Cardiac muscle cell (in vitro differentiated cells and primary cell): ENCODE measurements around the gene TNS1. TPM values are rescaled to one million over a fixed set of nuclear protein-coding genes. Genes with fewer than 3 reads are reported as not detected.

Experiments used
- DNase-seq, 2 donors: peaks; one replicate each; pipeline versions ENCODE4 v3.0.0 to v3.0.0-alpha.2; 2010 to 2017; ENCODE audit warnings: low read depth in 1 of 2, low spot score in 1 of 2
- H3K27ac ChIP-seq: fragments of 200-600 bp; sonication (generic); 2 replicates; pipeline ENCODE4 v1.5.1; 2016
- H3K27me3 ChIP-seq: fragments of 200-600 bp; sonication (generic); 2 replicates; pipeline ENCODE4 v1.6.0; 2016; ENCODE audit warnings: control low read depth
- H3K36me3 ChIP-seq: fragments of 200-600 bp; sonication (generic); 2 replicates; pipeline ENCODE4 v1.5.1; 2016; ENCODE audit warnings: control low read depth
- H3K4me1 ChIP-seq: fragments of 200-600 bp; sonication (generic); 2 replicates; pipeline ENCODE4 v1.8.1; 2017; ENCODE audit warnings: low read depth, mild to moderate bottlenecking, mixed run types
- H3K4me3 ChIP-seq: fragments of 200-600 bp; sonication (generic); 2 replicates; pipeline ENCODE4 v1.5.1; 2016; ENCODE audit warnings: mild to moderate bottlenecking
- H3K9me3 ChIP-seq: fragments of 200-600 bp; sonication (generic); 2 replicates; pipeline ENCODE4 v1.5.1; 2017; ENCODE audit warnings: low read depth, mild to moderate bottlenecking, control low read depth
- CTCF ChIP-seq: IDR thresholded peaks from 2 replicates; pipeline ENCODE4 v1.5.1; 2012; ENCODE audit warnings: low read depth, mild to moderate bottlenecking, low read length
- polyA plus RNA-seq: library from polyadenylated mRNA; unstranded; fragments of >200 nt; fragmentation: Nextera tagmentation; extraction: Ambion mirVana; gene quantifications from 2 replicates; pipeline ENCODE4 v1.2.1, GENCODE V29; 2016
- total RNA-seq: library from RNA; depleted of rRNA; stranded (reverse); fragments of >200 nt; gene quantifications from 2 replicates; pipeline ENCODE4 v1.2.3, GENCODE V29; 2016

The TNS1 gene
- total and polyA plus RNA-seq, 2 experiments from 2014 or later: 16.7 to 44.3 TPM

- no peak for TF ChIP-seq CTCF
- H3K4me3 ChIP-seq: no peak overlapping the region
- H3K9me3 ChIP-seq: no peaks in the 10 kb centered on the region
- H3K27me3 ChIP-seq: peaks cover 44% of the 10 kb centered on the region
- H3K27ac ChIP-seq: no peak overlapping the region
- peaks cover 7% of the 10 kb centered on the region for H3K4me1 ChIP-seq
- H3K36me3 ChIP-seq: peaks cover under 1% of the 10 kb centered on the region
- DNase-seq: no peak
Measured at GRCh38 chr2:217832115-217832514, 170.7 kb downstream of the TNS1 start.

GRCh38 chr2:217831306-217831705 lies 171.5 kb downstream of the TNS1 start:
- TF ChIP-seq CTCF: no peak
- H3K27me3 ChIP-seq: peaks cover 49% of the 10 kb centered on the region
- DNase-seq: no peak
- H3K9me3 ChIP-seq: no peaks in the 10 kb centered on the region
- H3K4me1 ChIP-seq: no peaks in the 10 kb centered on the region
- H3K36me3 ChIP-seq: peaks cover 3% of the 10 kb centered on the region
- no peak overlapping the region for H3K27ac ChIP-seq
- no peak overlapping the region for H3K4me3 ChIP-seq

GRCh38 chr2:217830807-217831206 lies 172.0 kb downstream of the TNS1 start:
- no peak overlapping the region for H3K27ac ChIP-seq
- H3K27me3 ChIP-seq: peaks cover 54% of the 10 kb centered on the region
- no peak for DNase-seq
- TF ChIP-seq CTCF: no peak
- H3K9me3 ChIP-seq: no peaks in the 10 kb centered on the region
- H3K36me3 ChIP-seq: peaks cover 3% of the 10 kb centered on the region
- no peak overlapping the region for H3K4me3 ChIP-seq
- H3K4me1 ChIP-seq: no peaks in the 10 kb centered on the region

- TF ChIP-seq CTCF: no peak
- H3K36me3 ChIP-seq: peaks cover 3% of the 10 kb centered on the region
- H3K27ac ChIP-seq: no peak overlapping the region
- no peaks in the 10 kb centered on the region for H3K9me3 ChIP-seq
- H3K27me3 ChIP-seq: peaks cover 55% of the 10 kb centered on the region
- H3K4me3 ChIP-seq: no peak overlapping the region
- DNase-seq: no peak
- no peaks in the 10 kb centered on the region for H3K4me1 ChIP-seq
Measured at GRCh38 chr2:217830061-217830460, 172.7 kb downstream of the TNS1 start.

GRCh38 chr2:217829420-217829819 lies 173.4 kb downstream of the TNS1 start:
- no peaks in the 10 kb centered on the region for H3K4me1 ChIP-seq
- no peak overlapping the region for H3K4me3 ChIP-seq

More at GRCh38 chr2:217829420-217829819, 173.4 kb downstream of the TNS1 start:
- H3K36me3 ChIP-seq: peaks cover 3% of the 10 kb centered on the region
- peaks cover 61% of the 10 kb centered on the region for H3K27me3 ChIP-seq
- DNase-seq: no peak
- TF ChIP-seq CTCF: no peak
- H3K9me3 ChIP-seq: no peaks in the 10 kb centered on the region
- no peak overlapping the region for H3K27ac ChIP-seq
